H1 (cell line): ENCODE measurements around the gene ZRANB1. TPM values are rescaled to one million over a fixed set of nuclear protein-coding genes. Genes with fewer than 3 reads are reported as not detected.
A peak's percentile ranks its signal among the peaks of the same experiment; 100 is the strongest.

Experiments
- CTCF ChIA-PET: fragments of 300-600 bp; sonication (Branson Sonifier 250); formaldehyde crosslinking; loops from one replicate; lab custom pipeline; 2021; ENCODE audit not compliant: partially characterized antibody; lab: Charles Lee
- POLR2A ChIA-PET: fragments of 300-600 bp; sonication (Branson Sonifier 250); formaldehyde crosslinking; loops from one replicate; lab custom pipeline; 2021; ENCODE audit warnings: inconsistent platforms; ENCODE audit not compliant: partially characterized antibody; lab: Charles Lee
- DNase-seq, 2 experiments: peaks; one replicate each; pipeline versions ENCODE4 v3.0.0 to v3.0.0-alpha.2; 2010 to 2022; ENCODE audit warnings: low spot score in 2 of 2, low read depth in 1 of 2, mixed read lengths in 1 of 2
- FAIRE-seq: peaks from 2 replicates; lab custom pipeline; 2011; peaks lifted over from hg19 to GRCh38; lab: Jason Lieb, UNC
- H2AFZ ChIP-seq: 2 replicates; pipeline ENCODE4 v1.8.1; 2012; ENCODE audit warnings: low read length, inconsistent platforms
- H2AK5ac ChIP-seq: 2 replicates; pipeline ENCODE4 v1.6.1; 2013; ENCODE audit warnings: low read depth, low read length
- H2BK120ac ChIP-seq: replicated peaks from 2 replicates; pipeline ENCODE3; 2013; ENCODE audit warnings: low read depth, low read length, inconsistent platforms
- H2BK12ac ChIP-seq: 2 replicates; pipeline ENCODE4 v1.6.1; 2013; ENCODE audit warnings: low read depth, low read length
- H2BK15ac ChIP-seq: 2 replicates; pipeline ENCODE4 v1.6.1; 2013; ENCODE audit warnings: low read length
- H2BK20ac ChIP-seq: 2 replicates; pipeline ENCODE4 v1.6.1; 2013; ENCODE audit warnings: low read length
- H2BK5ac ChIP-seq: 2 replicates; pipeline ENCODE4 v1.6.1; 2013; ENCODE audit warnings: low read depth, low read length
- H3K14ac ChIP-seq: 2 replicates; pipeline ENCODE4 v1.6.1; 2013; ENCODE audit warnings: inconsistent platforms; ENCODE audit not compliant: insufficient read length
- H3K18ac ChIP-seq: 2 replicates; pipeline ENCODE4 v1.6.1; 2013; ENCODE audit warnings: low read length; ENCODE audit errors: extremely low read depth
- H3K23ac ChIP-seq: 2 replicates; pipeline ENCODE4 v1.6.1; 2013; ENCODE audit warnings: inconsistent platforms; ENCODE audit not compliant: insufficient read length
- H3K23me2 ChIP-seq: 2 replicates; pipeline ENCODE4 v1.6.1; 2013; ENCODE audit warnings: low read depth, low read length
- H3K27ac ChIP-seq: 2 replicates; pipeline ENCODE4 v1.6.1; 2011; ENCODE audit warnings: low read depth, low read length, inconsistent platforms
- H3K27me3 ChIP-seq, 4 experiments: replicated peaks in 1 of 4; 1 replicate in 1 of 4; 2 replicates in 3 of 4; pipeline versions ENCODE4 v1.6.1 to v1.8.1; 2011 to 2013; ENCODE audit warnings: low read length in 3 of 4, mild to moderate bottlenecking in 3 of 4, inconsistent platforms in 2 of 4, mixed read lengths in 2 of 4, moderate library complexity in 1 of 4; ENCODE audit not compliant: control insufficient read depth in 3 of 4, insufficient read depth in 3 of 4; ENCODE audit errors: extremely low read depth in 1 of 4
- H3K36me3 ChIP-seq, 4 experiments: 2 replicates each; pipeline versions ENCODE4 v1.6.1 to v1.8.1; 2011 to 2013; ENCODE audit warnings: mild to moderate bottlenecking in 4 of 4, low read length in 3 of 4, moderate library complexity in 2 of 4, control low read depth in 1 of 4, inconsistent platforms in 1 of 4; ENCODE audit not compliant: insufficient read depth in 4 of 4, control insufficient read depth in 2 of 4
- H3K4ac ChIP-seq: replicated peaks from 2 replicates; pipeline ENCODE3; 2013; ENCODE audit warnings: low read length, low read depth, mixed read lengths, inconsistent platforms; ENCODE audit not compliant: insufficient read length
- H3K4me1 ChIP-seq, 4 experiments: replicated peaks in 1 of 4; 1 replicate in 1 of 4; 2 replicates in 3 of 4; pipeline versions ENCODE4 v1.6.1 to v1.8.1; 2011 to 2013; ENCODE audit warnings: low read length in 3 of 4, inconsistent platforms in 2 of 4, mixed read lengths in 1 of 4; ENCODE audit not compliant: insufficient read depth in 4 of 4, control insufficient read depth in 3 of 4
- H3K4me2 ChIP-seq, 2 experiments: 2 replicates each; pipeline versions ENCODE4 v1.6.1 to v1.8.1; 2011 to 2013; ENCODE audit warnings: low read depth in 2 of 2, low read length in 2 of 2, control low read depth in 1 of 2, inconsistent platforms in 1 of 2, mild to moderate bottlenecking in 1 of 2; ENCODE audit not compliant: insufficient read depth in 1 of 2
- H3K4me3 ChIP-seq, 4 experiments: fragments of 200-600, 300-600 bp in 1 of 4; sonication (generic), shearing (Covaris generic), sonication (Bioruptor Twin) in 1 of 4; 2 replicates each; pipeline versions ENCODE4 v1.5.1 to v1.8.1; 2011 to 2016; ENCODE audit warnings: low read length in 4 of 4, low read depth in 3 of 4, control low read depth in 2 of 4, inconsistent platforms in 2 of 4, mild to moderate bottlenecking in 2 of 4, mixed read lengths in 1 of 4, moderate library complexity in 1 of 4; ENCODE audit not compliant: insufficient read depth in 2 of 4; ENCODE audit errors: extremely low read depth in 1 of 4
- H3K56ac ChIP-seq: replicated peaks from 2 replicates; pipeline ENCODE3; 2013; ENCODE audit warnings: low read depth, mild to moderate bottlenecking, mixed read lengths, low read length, inconsistent platforms; ENCODE audit not compliant: insufficient read length
- H3K79me1 ChIP-seq: 2 replicates; pipeline ENCODE4 v1.6.1; 2013; ENCODE audit warnings: low read depth, low read length, control low read depth
- H3K79me2 ChIP-seq, 2 experiments: 2 replicates each; pipeline versions ENCODE4 v1.6.1 to v1.8.1; 2012 to 2013; ENCODE audit warnings: low read length in 2 of 2, mild to moderate bottlenecking in 2 of 2, inconsistent platforms in 1 of 2; ENCODE audit not compliant: insufficient read depth in 2 of 2, control insufficient read depth in 1 of 2
- H3K9ac ChIP-seq, 4 experiments: replicated peaks in 1 of 4; 1 replicate in 1 of 4; 2 replicates in 3 of 4; pipeline versions ENCODE4 v1.6.1 to v1.8.1; 2011 to 2013; ENCODE audit warnings: low read depth in 3 of 4, low read length in 3 of 4, control low read depth in 2 of 4, mild to moderate bottlenecking in 2 of 4, moderate library complexity in 2 of 4, inconsistent platforms in 1 of 4; ENCODE audit errors: extremely low read depth in 1 of 4
- H3K9me3 ChIP-seq, 2 experiments: 2 replicates each; pipeline versions ENCODE4 v1.6.1 to v1.8.1; 2012 to 2013; ENCODE audit warnings: mild to moderate bottlenecking in 2 of 2, moderate library complexity in 2 of 2, control low read depth in 1 of 2, inconsistent platforms in 1 of 2, low read depth in 1 of 2, low read length in 1 of 2, mixed read lengths in 1 of 2; ENCODE audit not compliant: insufficient read depth in 2 of 2
- H4K20me1 ChIP-seq, 2 experiments: replicated peaks in 1 of 2; 2 replicates each; pipeline versions ENCODE3 to v1.8.1; 2011 to 2013; ENCODE audit warnings: inconsistent platforms in 2 of 2, low read length in 2 of 2, mild to moderate bottlenecking in 1 of 2; ENCODE audit not compliant: insufficient read depth in 2 of 2, control insufficient read depth in 1 of 2
- H4K5ac ChIP-seq: 2 replicates; pipeline ENCODE4 v1.6.1; 2013; ENCODE audit warnings: low read length, low read depth, mixed read lengths, inconsistent platforms; ENCODE audit not compliant: insufficient read length
- H4K8ac ChIP-seq: 2 replicates; pipeline ENCODE4 v1.8.0; 2013; ENCODE audit warnings: mild to moderate bottlenecking, moderate library complexity, low read length, inconsistent platforms; ENCODE audit not compliant: insufficient read depth; ENCODE audit errors: extremely low read depth
- H4K91ac ChIP-seq: replicated peaks from 2 replicates; pipeline ENCODE3; 2013; ENCODE audit warnings: low read length, mixed read lengths, inconsistent platforms; ENCODE audit not compliant: insufficient read length
- CTBP2 ChIP-seq: IDR thresholded peaks from 2 replicates; pipeline ENCODE4 v1.7.0; 2011; ENCODE audit warnings: borderline replicate concordance, mild to moderate bottlenecking, moderate library complexity, mixed read lengths, low read length; ENCODE audit not compliant: insufficient read depth, insufficient read length
- GTF2F1 ChIP-seq: IDR thresholded peaks from 2 replicates; pipeline ENCODE4 v1.6.1; 2012; ENCODE audit warnings: low read depth, low read length, improper control_type of control experiment, borderline replicate concordance
- HDAC2 ChIP-seq, 2 experiments: fragments of 300-600 bp in 1 of 2; sonication (generic) in 1 of 2; IDR thresholded peaks; 2 replicates each; pipeline ENCODE4 v1.6.1; 2011 to 2012; ENCODE audit warnings: low read depth in 2 of 2, low read length in 2 of 2, mild to moderate bottlenecking in 2 of 2, moderate library complexity in 2 of 2, borderline replicate concordance in 1 of 2, inconsistent platforms in 1 of 2
- MAFK ChIP-seq: IDR thresholded peaks from 2 replicates; pipeline ENCODE4 v1.6.1; 2012; ENCODE audit warnings: low read depth, mild to moderate bottlenecking, improper control_type of control experiment, low read length
- SP1 ChIP-seq: IDR thresholded peaks from 2 replicates; pipeline ENCODE4 v1.6.1; 2011; ENCODE audit warnings: low read depth, low read length
- WGBS, 2 experiments: shearing (Covaris generic) in 1 of 2; methylation state at CpG; one replicate each; pipeline versions ENCODE4 v1.1.6 to v1.1.7; 2013 to 2015; ENCODE audit warnings: low lambda C conversion rate in 2 of 2, mixed read lengths in 2 of 2, inconsistent platforms in 1 of 2, low coverage in 1 of 2, missing lambda C conversion rate in 1 of 2; ENCODE audit not compliant: insufficient replicate concordance in 2 of 2, insufficient coverage in 1 of 2, insufficient read length in 1 of 2; ENCODE audit errors: extremely low coverage in 1 of 2, missing lambda C conversion rate in 1 of 2; 5-methylcytosine and 5-hydroxymethylcytosine counted together
- polyA plus RNA-seq, 7 experiments: library from polyadenylated mRNA; depleted of rRNA in 3 of 7; stranded (reverse) in 5 of 7; unstranded in 2 of 7; fragments of >200 nt in 5 of 7; fragments of 200-250 nt in 2 of 7; gene quantifications; 1 replicate in 5 of 7; 2 replicates in 1 of 7; 4 replicates in 1 of 7; pipeline versions ENCODE4 v1.2.1 to v1.2.3, GENCODE V29; 2011 to 2013; ENCODE audit warnings: missing spikeins in 2 of 7, mixed read lengths in 2 of 7
- total RNA-seq: library from RNA; stranded (reverse); fragmentation: NEBNext Ultra II Directional; extraction: Animal tissue kit (Norgen Biotek cat#: 25700); gene quantifications from 2 replicates; pipeline ENCODE4 v1.2.1, GENCODE V29; 2021
- TF ChIP-seq, protein P1 (sequence below): IDR thresholded peaks from 2 replicates; pipeline ENCODE4 v1.6.1; 2012; ENCODE audit warnings: low read length, inconsistent platforms

The ZRANB1 gene
- total and polyA plus RNA-seq, 2 of the 8 experiments (the other 6 are each of a cell fraction or from before 2014, with no cell fraction given) = 6.1 to 19.9 TPM

DNA sequence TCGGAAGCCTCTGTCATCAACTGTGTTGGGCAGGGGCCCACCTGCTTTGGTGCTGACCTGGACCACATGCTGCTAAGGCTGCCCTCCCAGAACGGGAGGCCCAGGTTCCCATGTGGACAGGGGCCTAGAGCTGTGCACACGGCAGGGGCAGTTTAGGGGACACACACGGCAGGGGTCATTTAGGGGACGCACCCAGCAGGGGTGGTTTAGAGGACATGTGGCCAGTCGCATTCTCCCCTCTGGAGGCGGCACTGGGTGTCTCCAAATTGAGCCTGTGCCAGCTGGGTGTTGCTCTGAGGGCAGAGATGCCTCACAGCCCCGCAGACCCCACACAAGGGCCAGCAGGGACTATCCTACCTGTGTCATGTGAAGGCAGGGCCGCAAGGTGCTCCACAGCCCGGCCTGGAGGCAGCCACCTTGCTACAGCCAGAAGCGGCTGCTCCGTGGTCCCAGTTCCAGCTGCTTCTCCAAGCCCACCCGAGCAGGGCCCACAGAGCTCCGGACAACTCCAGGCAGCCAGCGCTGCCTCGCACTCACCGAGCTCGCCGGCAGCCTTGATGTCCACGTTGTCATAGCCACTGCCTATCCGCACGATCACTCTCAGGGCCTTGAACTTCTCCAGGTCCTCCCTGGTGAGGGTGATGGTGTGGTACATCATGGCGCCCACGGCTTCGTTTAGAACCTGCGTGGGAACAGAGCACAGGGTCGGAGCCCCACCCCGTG, 60.7 kb downstream of the ZRANB1 start:
- H3K56ac ChIP-seq = no peak overlapping the region
- H3K4me1 ChIP-seq = peaks cover 0 to 4% (median 0%) of the 10 kb centered on the region in 4 experiments; a peak in 1 of 7 replicates
- no peak overlapping the region for H2BK20ac ChIP-seq
- H3K23me2 ChIP-seq = no peaks in the 10 kb centered on the region
- no peak overlapping the region for H3K18ac ChIP-seq
- H2AFZ ChIP-seq = no peak overlapping the region
- DNase-seq (no peak), FAIRE-seq (no peak)
- H2BK15ac ChIP-seq = no peak overlapping the region
- H3K4me3 ChIP-seq = no peak overlapping the region
- WGBS, 2 experiments = 94% methylated on average over 28 of the region's 28 CpGs; no CpG with 5 or more reads in 1 of the 2 experiments
- no peak for TF ChIP-seq HDAC2 (IDR thresholded peaks at IDR 0.05; ENCODE audit: borderline replicate concordance in 1 of 2, low read depth in 2 of 2, low read length in 2 of 2)
- TF ChIP-seq, protein P1, sequence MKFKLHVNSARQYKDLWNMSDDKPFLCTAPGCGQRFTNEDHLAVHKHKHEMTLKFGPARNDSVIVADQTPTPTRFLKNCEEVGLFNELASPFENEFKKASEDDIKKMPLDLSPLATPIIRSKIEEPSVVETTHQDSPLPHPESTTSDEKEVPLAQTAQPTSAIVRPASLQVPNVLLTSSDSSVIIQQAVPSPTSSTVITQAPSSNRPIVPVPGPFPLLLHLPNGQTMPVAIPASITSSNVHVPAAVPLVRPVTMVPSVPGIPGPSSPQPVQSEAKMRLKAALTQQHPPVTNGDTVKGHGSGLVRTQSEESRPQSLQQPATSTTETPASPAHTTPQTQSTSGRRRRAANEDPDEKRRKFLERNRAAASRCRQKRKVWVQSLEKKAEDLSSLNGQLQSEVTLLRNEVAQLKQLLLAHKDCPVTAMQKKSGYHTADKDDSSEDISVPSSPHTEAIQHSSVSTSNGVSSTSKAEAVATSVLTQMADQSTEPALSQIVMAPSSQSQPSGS = no peak
- TF ChIP-seq CTBP2 = no peak
- no peak for TF ChIP-seq MAFK
- TF ChIP-seq GTF2F1 = no peak
- no peak for TF ChIP-seq SP1
- no peak overlapping the region for H2BK5ac ChIP-seq
- no peak overlapping the region for H2AK5ac ChIP-seq
- no peak overlapping the region for H4K5ac ChIP-seq
- H2BK120ac ChIP-seq = no peak overlapping the region
- no peak overlapping the region for H3K4me2 ChIP-seq
- POLR2A ChIA-PET = interaction anchor here (1.5 kb wide), 1 partner anchor 15 kb away, joined by 3 read pairs; no protein-coding TSS in a partner anchor
- CTCF ChIA-PET = interaction anchor here (0.9 to 2.5 kb wide), 7 partner anchors 8 to 67 kb away, joined by 3 to 10 read pairs (median 5); no protein-coding TSS in a partner anchor
- no peak overlapping the region for H4K91ac ChIP-seq
- no peaks in the 10 kb centered on the region for H3K9me3 ChIP-seq
- no peak overlapping the region for H3K9ac ChIP-seq
- no peak overlapping the region for H4K8ac ChIP-seq
- no peak overlapping the region for H3K4ac ChIP-seq
- H4K20me1 ChIP-seq = peaks cover 40 to 56% of the 10 kb centered on the region in 2 experiments
- peaks cover 28% of the 10 kb centered on the region for H3K79me1 ChIP-seq
- H3K79me2 ChIP-seq = peaks cover 0 to 63% of the 10 kb centered on the region in 2 experiments; a peak in 2 of 4 replicates
- H3K27me3 ChIP-seq = no peaks in the 10 kb centered on the region
- H3K27ac ChIP-seq = no peak overlapping the region
- no peak overlapping the region for H3K23ac ChIP-seq
- H3K14ac ChIP-seq = no peak overlapping the region
- peaks cover 24 to 88% (median 44%) of the 10 kb centered on the region in 4 experiments for H3K36me3 ChIP-seq
- H2BK12ac ChIP-seq = 0 out of 2 replicates have a peak overlapping the region, but pooled peaks have one; percentile 9
